ENCODE measurements around the gene DUSP1.

DUSP1 gene

GRCh38 chr5:172764861-172765765 lies 5.9 kb downstream of the DUSP1 start:
- peak; percentile 86 for DNase-seq (ENCODE audit: extremely low spot score)
- TF ChIP-seq HDGF (IDR thresholded peaks at IDR 0.05; ENCODE audit: borderline replicate concordance) (no peak), TARDBP (IDR thresholded peaks at IDR 0.05) (no peak), LEF1 (IDR thresholded peaks at IDR 0.05; ENCODE audit: borderline replicate concordance) (no peak), PKNOX1 (IDR thresholded peaks at IDR 0.05) (peak; percentile 92)
- ChIA-PET CTCF (interaction anchor here (0.6 to 1.4 kb wide), 5 partner anchors 49 to 327 kb away, joined by 3 to 9 read pairs (median 3); no protein-coding TSS in a partner anchor), POLR2A (interaction anchor here (0.7 to 1.6 kb wide), 4 partner anchors 10 to 54 kb away, joined by 3 to 5 read pairs (median 4); no protein-coding TSS in a partner anchor)

GRCh38 chr5:172763120-172763464 lies 7.9 kb downstream of the DUSP1 start:
- CTCF ChIA-PET, result no interaction called here
- no peak for DNase-seq (ENCODE audit: extremely low spot score)
- POLR2A ChIA-PET, result no interaction called here

GRCh38 chr5:172762214-172763119 lies 8.5 kb downstream of the DUSP1 start:
- ChIA-PET POLR2A (no interaction called here), CTCF (no interaction called here)
- DNase-seq (ENCODE audit: extremely low spot score), result no peak
- TF ChIP-seq SP1 (IDR thresholded peaks at IDR 0.05), result no peak
- no peak for TF ChIP-seq FOXM1 (IDR thresholded peaks at IDR 0.05; ENCODE audit: borderline replicate concordance)
- TF ChIP-seq NFRKB (IDR thresholded peaks at IDR 0.05), result no peak
- no peak for TF ChIP-seq LEF1 (IDR thresholded peaks at IDR 0.05; ENCODE audit: borderline replicate concordance)
- no peak for TF ChIP-seq ARNT (IDR thresholded peaks at IDR 0.05)
- TF ChIP-seq FOXA1 (IDR thresholded peaks at IDR 0.05), result no peak
- no peak for TF ChIP-seq FOXK2 (IDR thresholded peaks at IDR 0.05)
- no peak for TF ChIP-seq ZNF384 (IDR thresholded peaks at IDR 0.05)
- no peak for TF ChIP-seq BHLHE40 (IDR thresholded peaks at IDR 0.05; ENCODE audit: borderline replicate concordance)
- no peak for TF ChIP-seq L3MBTL2 (conservative IDR thresholded peaks at IDR 0.05)
- no peak for TF ChIP-seq ELF4 (IDR thresholded peaks at IDR 0.05)
- TF ChIP-seq PKNOX1 (IDR thresholded peaks at IDR 0.05), result no peak

More at GRCh38 chr5:172763120-172763464, 7.9 kb downstream of the DUSP1 start:
- TF ChIP-seq FOXK2 (IDR thresholded peaks at IDR 0.05), result no peak
- TF ChIP-seq L3MBTL2 (conservative IDR thresholded peaks at IDR 0.05), result no peak
- no peak for TF ChIP-seq LEF1 (IDR thresholded peaks at IDR 0.05; ENCODE audit: borderline replicate concordance)
- no peak for TF ChIP-seq ZNF384 (IDR thresholded peaks at IDR 0.05)
- no peak for TF ChIP-seq HDGF (IDR thresholded peaks at IDR 0.05; ENCODE audit: borderline replicate concordance)
- TF ChIP-seq SUZ12 (IDR thresholded peaks at IDR 0.05), result no peak
- TF ChIP-seq FOXM1 (IDR thresholded peaks at IDR 0.05; ENCODE audit: borderline replicate concordance), result no peak

- DNase-seq (ENCODE audit: extremely low spot score), result no peak
- ChIA-PET CTCF (interaction anchor here (0.6 to 1.0 kb wide), 4 partner anchors 11 to 207 kb away, joined by 3 to 5 read pairs (median 4); no protein-coding TSS in a partner anchor), POLR2A (interaction anchor here (0.6 to 1.1 kb wide), 2 partner anchors 10 to 17 kb away, joined by 3 to 6 read pairs; partner anchors contain the start of gene DUSP1)
- TF ChIP-seq SP1 (IDR thresholded peaks at IDR 0.05) (no peak), CTBP1 (IDR thresholded peaks at IDR 0.05; ENCODE audit: borderline replicate concordance) (no peak), SUZ12 (IDR thresholded peaks at IDR 0.05) (no peak), ELF4 (IDR thresholded peaks at IDR 0.05) (no peak), BHLHE40 (IDR thresholded peaks at IDR 0.05; ENCODE audit: borderline replicate concordance) (no peak), ZNF384 (IDR thresholded peaks at IDR 0.05) (no peak), L3MBTL2 (conservative IDR thresholded peaks at IDR 0.05) (no peak), FOXM1 (IDR thresholded peaks at IDR 0.05; ENCODE audit: borderline replicate concordance) (no peak), LEF1 (IDR thresholded peaks at IDR 0.05; ENCODE audit: borderline replicate concordance) (no peak), PKNOX1 (IDR thresholded peaks at IDR 0.05) (no peak), FOXA1 (IDR thresholded peaks at IDR 0.05) (no peak), TARDBP (IDR thresholded peaks at IDR 0.05) (no peak), ARNT (IDR thresholded peaks at IDR 0.05) (no peak), NFRKB (IDR thresholded peaks at IDR 0.05) (no peak), HDGF (IDR thresholded peaks at IDR 0.05; ENCODE audit: borderline replicate concordance) (no peak), FOXK2 (IDR thresholded peaks at IDR 0.05) (no peak)
Measured at GRCh38 chr5:172760959-172761358, 10.0 kb downstream of the DUSP1 start.

GRCh38 chr5:172760136-172760535 lies 10.9 kb downstream of the DUSP1 start:
- ChIA-PET POLR2A (no interaction called here), CTCF (interaction anchor here (0.8 kb wide), 1 partner anchor 10 kb away, joined by 3 read pairs; no protein-coding TSS in a partner anchor)
- TF ChIP-seq BHLHE40 (IDR thresholded peaks at IDR 0.05; ENCODE audit: borderline replicate concordance) (no peak), ELF4 (IDR thresholded peaks at IDR 0.05) (no peak), ZNF384 (IDR thresholded peaks at IDR 0.05) (no peak), FOXM1 (IDR thresholded peaks at IDR 0.05; ENCODE audit: borderline replicate concordance) (no peak), LEF1 (IDR thresholded peaks at IDR 0.05; ENCODE audit: borderline replicate concordance) (no peak), HDGF (IDR thresholded peaks at IDR 0.05; ENCODE audit: borderline replicate concordance) (no peak), FOXK2 (IDR thresholded peaks at IDR 0.05) (no peak)
- DNase-seq (ENCODE audit: extremely low spot score), result no peak

All from HEK293T (cell line).